SK-N-SH (cell line): ENCODE data around the gene LPP.

Source experiments
- EP300 ChIP-seq, 2 experiments: IDR thresholded peaks; 2 replicates each; pipeline versions ENCODE4 v1.4.0 to v1.6.1; 2012; ENCODE audit warnings: borderline replicate concordance in 1 of 2, low read depth in 1 of 2, low read length in 1 of 2
- EZH2phosphoT487 ChIP-seq: fragments of 200-600 bp; sonication (generic); IDR thresholded peaks from 2 replicates; pipeline ENCODE4 v1.6.1; 2017; ENCODE audit warnings: low read depth, mixed run types, mild to moderate bottlenecking, antibody characterized with exemption, moderate library complexity, borderline replicate concordance
- FOXM1 ChIP-seq: IDR thresholded peaks from 2 replicates; pipeline ENCODE4 v1.4.0; 2012; ENCODE audit warnings: low read depth, mild to moderate bottlenecking
- GABPA ChIP-seq: IDR thresholded peaks from 2 replicates; pipeline ENCODE4 v1.4.0; 2012; ENCODE audit warnings: low read depth, mild to moderate bottlenecking
- GATA2 ChIP-seq: sonication (generic); formaldehyde crosslinking; IDR thresholded peaks from 2 replicates; pipeline ENCODE4 v1.5.0; 2020; ENCODE audit warnings: mild to moderate bottlenecking, missing genetic modification reagents
- MEF2A ChIP-seq: IDR thresholded peaks from 2 replicates; pipeline ENCODE4 v1.4.0; 2012; ENCODE audit warnings: low read depth, borderline replicate concordance
- POLR2AphosphoS5 ChIP-seq: IDR thresholded peaks from 2 replicates; pipeline ENCODE4 v1.6.1; 2012; ENCODE audit warnings: low read depth, low read length
- RAD21 ChIP-seq: IDR thresholded peaks from 2 replicates; pipeline ENCODE4 v1.6.1; 2012; ENCODE audit warnings: mild to moderate bottlenecking, low read length
- RCOR1 ChIP-seq: fragments of 150-350 bp; IDR thresholded peaks from 2 replicates; pipeline ENCODE4 v1.6.1; 2017; ENCODE audit warnings: antibody characterized with exemption, low read length
- TF ChIP-seq, protein P1 (sequence below): fragments of 200-600 bp; sonication (generic); IDR thresholded peaks from 2 replicates; pipeline ENCODE4 v1.6.1; 2017; ENCODE audit warnings: antibody characterized with exemption, mild to moderate bottlenecking, moderate library complexity
- TF ChIP-seq, protein P2 (sequence below): IDR thresholded peaks from 2 replicates; pipeline ENCODE4 v1.4.0; 2012; ENCODE audit warnings: low read depth, borderline replicate concordance
- TF ChIP-seq, protein P3 (sequence below): IDR thresholded peaks from 2 replicates; pipeline ENCODE4 v1.4.0; 2012; ENCODE audit warnings: low read depth, borderline replicate concordance

DNA sequence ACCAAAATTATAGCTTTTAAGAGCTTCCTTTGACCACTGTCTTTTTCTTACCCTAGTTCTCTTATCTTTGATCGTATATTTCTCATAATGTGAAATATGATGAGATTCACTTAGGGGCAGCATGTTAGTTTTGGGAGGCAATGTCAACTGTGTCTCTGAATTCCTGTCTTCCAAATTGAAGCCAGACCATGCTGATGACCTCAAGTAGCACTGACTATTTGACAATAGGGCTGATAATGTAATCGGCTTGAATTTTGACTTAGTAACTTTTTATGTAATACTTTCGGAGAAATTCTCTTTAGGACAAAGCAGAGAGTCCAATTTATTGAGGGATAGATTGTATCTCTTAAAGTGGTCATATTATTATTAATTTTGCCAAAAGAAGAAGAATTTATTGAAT lies 722.4 kb downstream of the LPP start:
- no peak for TF ChIP-seq POLR2AphosphoS5
- TF ChIP-seq GATA2 (CRISPR knock-in tag) = no peak
- TF ChIP-seq, protein P1, sequence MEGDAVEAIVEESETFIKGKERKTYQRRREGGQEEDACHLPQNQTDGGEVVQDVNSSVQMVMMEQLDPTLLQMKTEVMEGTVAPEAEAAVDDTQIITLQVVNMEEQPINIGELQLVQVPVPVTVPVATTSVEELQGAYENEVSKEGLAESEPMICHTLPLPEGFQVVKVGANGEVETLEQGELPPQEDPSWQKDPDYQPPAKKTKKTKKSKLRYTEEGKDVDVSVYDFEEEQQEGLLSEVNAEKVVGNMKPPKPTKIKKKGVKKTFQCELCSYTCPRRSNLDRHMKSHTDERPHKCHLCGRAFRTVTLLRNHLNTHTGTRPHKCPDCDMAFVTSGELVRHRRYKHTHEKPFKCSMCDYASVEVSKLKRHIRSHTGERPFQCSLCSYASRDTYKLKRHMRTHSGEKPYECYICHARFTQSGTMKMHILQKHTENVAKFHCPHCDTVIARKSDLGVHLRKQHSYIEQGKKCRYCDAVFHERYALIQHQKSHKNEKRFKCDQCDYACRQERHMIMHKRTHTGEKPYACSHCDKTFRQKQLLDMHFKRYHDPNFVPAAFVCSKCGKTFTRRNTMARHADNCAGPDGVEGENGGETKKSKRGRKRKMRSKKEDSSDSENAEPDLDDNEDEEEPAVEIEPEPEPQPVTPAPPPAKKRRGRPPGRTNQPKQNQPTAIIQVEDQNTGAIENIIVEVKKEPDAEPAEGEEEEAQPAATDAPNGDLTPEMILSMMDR = no peak
- no peak for TF ChIP-seq FOXM1
- no peak for TF ChIP-seq EP300 (IDR thresholded peaks at IDR 0.05; ENCODE audit: borderline replicate concordance in 1 of 2, low read depth in 1 of 2, low read length in 1 of 2)
- TF ChIP-seq, protein P2, sequence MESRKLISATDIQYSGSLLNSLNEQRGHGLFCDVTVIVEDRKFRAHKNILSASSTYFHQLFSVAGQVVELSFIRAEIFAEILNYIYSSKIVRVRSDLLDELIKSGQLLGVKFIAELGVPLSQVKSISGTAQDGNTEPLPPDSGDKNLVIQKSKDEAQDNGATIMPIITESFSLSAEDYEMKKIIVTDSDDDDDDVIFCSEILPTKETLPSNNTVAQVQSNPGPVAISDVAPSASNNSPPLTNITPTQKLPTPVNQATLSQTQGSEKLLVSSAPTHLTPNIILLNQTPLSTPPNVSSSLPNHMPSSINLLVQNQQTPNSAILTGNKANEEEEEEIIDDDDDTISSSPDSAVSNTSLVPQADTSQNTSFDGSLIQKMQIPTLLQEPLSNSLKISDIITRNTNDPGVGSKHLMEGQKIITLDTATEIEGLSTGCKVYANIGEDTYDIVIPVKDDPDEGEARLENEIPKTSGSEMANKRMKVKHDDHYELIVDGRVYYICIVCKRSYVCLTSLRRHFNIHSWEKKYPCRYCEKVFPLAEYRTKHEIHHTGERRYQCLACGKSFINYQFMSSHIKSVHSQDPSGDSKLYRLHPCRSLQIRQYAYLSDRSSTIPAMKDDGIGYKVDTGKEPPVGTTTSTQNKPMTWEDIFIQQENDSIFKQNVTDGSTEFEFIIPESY = no peak
- TF ChIP-seq RCOR1 = no peak
- TF ChIP-seq EZH2phosphoT487 = no peak
- TF ChIP-seq GABPA = no peak
- no peak for TF ChIP-seq RAD21
- TF ChIP-seq MEF2A = no peak
- TF ChIP-seq, protein P3, sequence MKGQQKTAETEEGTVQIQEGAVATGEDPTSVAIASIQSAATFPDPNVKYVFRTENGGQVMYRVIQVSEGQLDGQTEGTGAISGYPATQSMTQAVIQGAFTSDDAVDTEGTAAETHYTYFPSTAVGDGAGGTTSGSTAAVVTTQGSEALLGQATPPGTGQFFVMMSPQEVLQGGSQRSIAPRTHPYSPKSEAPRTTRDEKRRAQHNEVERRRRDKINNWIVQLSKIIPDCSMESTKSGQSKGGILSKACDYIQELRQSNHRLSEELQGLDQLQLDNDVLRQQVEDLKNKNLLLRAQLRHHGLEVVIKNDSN = no peak
